NCI-H187 (cell line): ENCODE measurements around the gene TPRN.

ENCODE experiments used
- DNase-seq, 2 experiments: peaks; one replicate each; lab custom pipeline; 2025; lab: John Stamatoyannopoulos, UW

TPRN gene

GRCh38 chr9:137189297-137190295 is 10.9 kb downstream of the TPRN start:
- no peak for DNase-seq

GRCh38 chr9:137188490-137189296 is 11.8 kb downstream of the TPRN start, which contains the start of the genes ANAPC2 and SSNA1:
Gene ANAPC2 (minus strand): TSS chr9:137188560. CDS start chr9:137188532, 28 bp downstream.
Gene SSNA1 (plus strand): TSS chr9:137188676. CDS start chr9:137188727, 51 bp downstream.
- peak; percentile 67 to 69 for DNase-seq

- DNase-seq = no peak
Observed at GRCh38 chr9:137188086-137188489, 12.5 kb downstream of the TPRN start.

DNA sequence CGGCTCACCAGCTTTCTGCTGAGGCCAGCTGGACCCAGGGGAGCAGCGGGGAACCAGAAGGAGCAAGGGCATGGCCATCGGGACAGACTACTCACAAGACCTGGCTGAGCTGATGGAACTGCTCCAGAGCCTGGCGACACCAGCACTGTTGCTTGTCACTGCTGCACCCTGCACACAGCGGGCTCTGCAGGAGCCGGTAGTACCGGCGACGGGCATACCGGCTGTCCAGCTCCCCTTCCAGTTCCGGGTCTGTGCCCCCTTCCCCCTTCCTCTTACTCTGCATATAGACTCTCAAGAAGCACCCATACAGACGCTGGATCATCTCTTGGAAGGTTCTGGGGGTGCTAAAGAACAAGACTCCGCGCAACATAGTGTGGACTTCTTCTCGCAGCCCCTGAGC is 13.2 kb downstream of the TPRN start:
- no peak for DNase-seq

GRCh38 chr9:137186385-137186784 is 14.2 kb downstream of the TPRN start:
- DNase-seq = no peak

DNA sequence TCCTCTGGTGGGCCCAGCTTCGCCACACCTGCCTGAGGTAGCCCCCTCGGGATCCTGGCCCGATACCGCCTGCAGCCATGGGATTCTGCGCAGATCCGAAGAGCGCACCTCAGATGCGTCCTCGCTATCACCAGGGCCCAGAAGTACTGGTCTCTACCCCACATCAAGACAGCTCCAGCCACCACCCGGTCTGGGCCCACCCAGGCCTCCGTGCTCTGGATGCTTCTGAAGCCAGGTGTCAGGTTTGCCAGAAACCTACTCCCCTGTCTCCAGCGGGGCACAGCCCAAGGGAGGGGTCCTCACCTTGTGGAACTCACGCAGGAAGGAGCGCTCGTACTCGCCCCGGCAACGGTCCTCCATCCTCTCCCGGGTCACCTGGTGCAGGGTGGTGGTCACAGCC is 14.6 kb downstream of the TPRN start:
- DNase-seq = no peak

- DNase-seq = no peak
Observed at GRCh38 chr9:137184881-137185660, 15.5 kb downstream of the TPRN start.

- no peak for DNase-seq
Observed at GRCh38 chr9:137183980-137184595, 16.5 kb downstream of the TPRN start.

- DNase-seq = no peak
Observed at GRCh38 chr9:137182836-137183235, 17.7 kb downstream of the TPRN start.

DNA sequence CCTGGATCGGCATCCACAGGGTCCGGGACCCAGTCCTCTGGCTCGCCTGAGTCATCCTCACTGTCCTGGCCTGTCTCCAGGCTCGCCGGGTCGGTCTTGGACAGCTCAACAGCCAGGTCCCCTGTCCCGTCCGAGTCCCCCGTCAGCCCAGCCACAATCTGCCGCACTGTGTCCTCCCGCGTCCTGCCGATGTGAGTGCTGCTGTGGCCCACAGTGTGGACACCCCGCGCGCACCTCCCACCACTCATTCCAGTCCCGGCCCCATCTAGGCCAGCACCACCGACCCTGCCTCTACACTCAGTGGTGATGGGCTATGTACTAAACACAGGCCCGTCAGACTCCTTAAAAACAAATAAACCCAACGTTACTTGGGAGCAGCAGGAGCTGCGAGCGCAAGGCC is 18.9 kb downstream of the TPRN start:
- no peak for DNase-seq

DNA sequence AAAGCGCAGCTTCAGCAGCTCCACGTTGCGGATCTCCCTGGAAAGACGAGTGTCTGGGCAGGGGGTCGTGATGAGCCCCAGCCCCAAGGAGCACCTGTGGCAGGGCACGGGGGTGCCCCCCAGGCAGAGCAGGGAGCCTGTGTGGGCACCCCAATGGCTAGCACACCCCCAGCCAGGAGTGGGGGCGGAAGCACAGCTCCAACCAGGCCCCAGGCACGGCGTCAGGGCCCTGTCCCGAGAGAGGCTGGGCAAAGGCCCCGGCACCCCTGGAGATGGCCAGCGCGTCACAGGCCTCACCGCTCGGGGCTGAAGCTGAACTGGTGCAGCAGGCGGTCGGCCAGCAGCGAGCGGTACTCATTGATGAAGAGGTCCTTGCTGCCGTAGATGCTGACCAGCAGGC is 20.1 kb downstream of the TPRN start:
- no peak for DNase-seq

GRCh38 chr9:137179761-137180160 is 20.8 kb downstream of the TPRN start:
- DNase-seq = no peak

- no peak for DNase-seq
Observed at GRCh38 chr9:137178939-137179630, 21.5 kb downstream of the TPRN start.

DNA sequence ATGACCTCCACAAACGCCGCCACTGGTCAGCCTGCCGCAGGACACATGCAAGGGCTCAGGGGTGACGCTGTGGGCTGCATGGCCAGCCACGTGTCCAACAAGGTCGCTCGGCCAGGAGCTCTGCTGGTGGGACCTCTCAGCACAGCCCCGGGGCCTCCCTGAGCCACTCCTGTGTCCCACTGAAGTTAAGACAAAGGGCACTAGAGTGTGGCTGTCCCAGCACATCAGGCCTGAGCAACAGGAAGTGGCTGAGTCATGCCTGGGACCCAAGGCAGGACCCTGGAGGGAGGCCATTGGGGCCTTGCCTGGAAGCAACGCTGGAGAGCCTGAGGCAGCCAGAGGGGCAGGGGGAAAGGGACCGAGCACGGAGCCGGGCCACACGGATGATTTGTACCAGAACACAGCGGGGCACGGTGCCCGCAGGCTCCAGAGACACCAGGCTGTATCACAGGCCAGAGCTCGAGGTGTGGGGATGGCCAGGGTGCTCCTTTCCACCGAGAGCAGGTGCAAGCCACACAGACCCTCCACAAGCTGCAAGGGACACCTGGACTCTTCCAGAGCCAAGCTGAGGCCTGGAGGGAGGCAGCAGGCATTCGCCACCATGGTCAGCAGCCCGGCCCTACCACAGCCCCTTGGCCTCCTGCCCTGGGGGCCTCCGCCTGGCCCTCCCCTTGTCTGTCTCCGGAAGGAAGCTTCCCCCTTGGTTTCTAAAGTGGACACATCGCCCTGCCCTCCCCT is 22.2 kb downstream of the TPRN start:
- no peak for DNase-seq

- DNase-seq = peak in 1 of 2 experiments; percentile 9
Observed at GRCh38 chr9:137176302-137177182, 24.0 kb downstream of the TPRN start.

DNA sequence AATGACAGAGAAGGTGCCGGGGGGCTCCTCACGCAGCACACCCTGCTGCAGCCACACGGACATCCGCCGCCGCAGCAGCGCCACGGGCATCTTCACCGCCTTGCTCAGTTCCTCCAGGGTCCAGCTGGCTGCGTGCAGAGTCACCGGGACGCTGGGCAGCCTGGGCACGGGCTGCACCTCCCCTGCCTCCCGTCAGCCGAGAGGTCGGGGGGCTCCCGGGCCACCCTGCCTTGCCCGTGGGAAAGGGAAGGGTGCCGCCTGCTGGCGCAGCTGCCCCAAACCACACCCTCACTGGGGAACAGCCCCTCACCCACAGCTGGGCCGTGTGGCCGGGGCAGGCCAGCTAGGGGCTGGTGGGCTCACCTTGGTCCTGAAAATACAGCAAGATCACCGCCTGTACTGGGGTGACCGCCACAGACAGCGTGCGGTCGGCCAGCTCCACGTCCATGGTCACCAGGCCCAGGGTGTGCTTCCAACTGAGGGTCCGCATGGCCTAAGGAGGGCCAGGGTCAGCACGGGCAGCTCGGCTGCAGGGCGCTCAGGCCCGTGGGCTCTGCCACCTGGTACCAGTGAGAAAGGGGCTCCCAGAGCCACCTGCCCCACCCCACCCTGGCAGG is 25.1 kb downstream of the TPRN start:
- DNase-seq = no peak

DNA sequence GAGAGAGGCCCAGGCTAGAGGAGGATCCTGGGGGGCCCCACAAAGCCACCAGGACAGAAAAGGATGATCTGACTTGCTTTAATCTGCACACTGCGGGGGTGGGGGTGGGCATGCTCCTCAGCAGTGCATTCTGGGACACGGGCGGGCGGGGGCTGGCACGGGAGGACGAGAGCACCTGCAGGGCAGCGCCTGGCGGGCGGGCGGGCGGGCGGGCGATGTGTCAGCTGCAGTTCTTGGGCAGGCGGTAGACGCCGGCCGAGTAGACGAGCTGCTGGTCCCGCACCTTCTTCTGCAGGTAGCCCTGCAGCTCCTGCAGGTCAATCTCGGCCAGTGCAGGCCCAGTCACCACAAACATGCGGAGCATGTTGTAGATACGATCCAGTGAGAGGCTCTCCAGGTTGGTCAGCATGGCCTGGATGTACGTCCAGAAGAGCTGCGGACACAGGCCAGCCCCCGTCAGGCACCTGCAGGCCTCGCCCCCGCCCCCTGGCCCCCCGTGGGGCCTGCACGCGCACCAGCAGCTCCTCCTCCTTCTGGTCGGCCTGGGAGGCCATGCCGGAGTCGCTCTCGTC is 25.7 kb downstream of the TPRN start:
- DNase-seq = no peak
